AG08395 (cell line): ENCODE results near the gene SCAMP4.
"Not testable (repeated sequence)": the region's sequence is repeated elsewhere in the genome, so short reads cannot be mapped to it uniquely, and the experiment has no call there.

Source experiments
- DNase-seq: peaks from one replicate; pipeline ENCODE4 v3.0.0; 2012; ENCODE audit warnings: mixed read lengths, low spot score

SCAMP4 gene

DNA sequence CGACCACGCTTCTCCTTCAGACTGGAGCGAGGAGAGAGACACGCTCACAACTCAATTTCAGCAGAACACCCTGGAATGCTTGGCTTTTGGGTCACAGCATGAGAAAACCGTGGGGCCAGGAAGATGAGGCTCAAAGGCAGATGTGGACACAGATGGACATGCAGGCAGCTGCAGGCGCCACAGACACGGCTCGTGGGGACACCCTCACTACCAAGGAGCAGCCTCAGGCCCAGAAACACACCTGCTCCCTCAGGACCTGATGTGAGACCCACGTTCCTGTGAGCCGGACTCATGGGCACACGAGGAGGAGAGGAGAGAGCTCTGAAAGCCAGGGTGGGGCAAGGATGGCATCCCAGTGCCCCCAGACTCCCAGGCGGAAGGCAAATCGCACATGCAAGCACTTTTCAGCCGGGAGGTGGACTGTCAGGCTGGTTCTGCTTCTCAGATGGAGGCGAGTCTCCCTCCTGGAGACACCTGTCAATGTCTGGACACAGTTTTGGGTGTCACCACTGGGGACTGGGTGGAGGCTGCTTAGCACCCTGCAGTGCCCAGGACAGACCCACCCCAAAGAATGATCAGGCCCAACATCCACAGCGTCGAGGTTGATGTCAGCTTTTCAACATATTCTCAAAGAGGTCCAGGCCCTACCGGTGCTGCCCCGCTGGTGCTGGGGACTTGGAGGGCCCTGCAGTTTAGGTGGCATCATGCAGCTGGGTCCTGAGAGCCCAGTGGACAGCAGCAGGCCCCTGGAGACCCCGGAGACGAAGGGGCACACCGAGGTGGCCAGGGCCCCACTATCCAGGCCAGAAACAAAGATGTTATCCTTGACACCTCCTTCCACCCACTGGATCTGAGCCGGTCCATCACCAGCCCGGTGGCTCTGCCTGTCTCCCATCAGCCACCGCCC, 22.2 kb upstream of the SCAMP4 start:
- no peak for DNase-seq

DNA sequence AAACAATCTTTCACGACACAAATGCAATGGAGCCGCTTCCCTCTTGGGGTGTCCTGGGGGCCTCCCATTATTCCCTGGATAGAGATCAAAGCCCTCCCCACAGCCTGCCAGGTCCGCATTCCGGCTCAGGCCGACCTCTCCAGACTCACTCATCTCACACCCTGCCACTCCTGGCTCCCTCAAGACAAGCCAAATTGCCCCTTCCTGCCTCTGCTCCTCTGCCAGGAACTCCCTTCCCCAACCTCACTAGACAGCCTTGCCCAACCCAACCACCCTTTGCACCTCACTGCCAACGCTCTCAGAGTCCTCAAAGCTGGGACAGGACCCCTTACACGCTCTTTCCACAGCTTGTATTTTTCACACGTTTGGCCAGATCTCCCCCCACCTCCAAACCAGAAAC, 21.4 kb upstream of the SCAMP4 start:
- no peak for DNase-seq

DNA sequence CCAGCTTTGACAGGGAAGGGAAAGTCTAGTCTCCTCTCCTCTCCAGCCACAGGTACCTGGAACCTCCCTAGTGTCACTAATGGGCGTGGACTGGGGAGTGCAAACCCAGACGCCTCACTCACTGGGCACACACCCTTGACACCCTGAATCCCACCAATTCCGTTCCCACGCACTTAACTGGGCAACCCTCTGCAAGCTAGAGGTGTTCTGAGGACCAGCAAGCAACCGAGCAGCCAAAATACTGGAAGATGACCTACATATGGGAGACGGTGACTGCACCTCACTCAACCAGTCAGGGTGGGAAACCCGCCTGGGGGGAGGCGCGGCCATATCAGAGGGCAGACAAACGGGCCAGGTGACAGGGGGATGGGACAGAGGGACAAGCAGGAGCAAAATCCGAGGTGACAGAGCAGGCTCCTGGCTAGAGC, 20.9 kb upstream of the SCAMP4 start:
- DNase-seq, result no peak

DNA sequence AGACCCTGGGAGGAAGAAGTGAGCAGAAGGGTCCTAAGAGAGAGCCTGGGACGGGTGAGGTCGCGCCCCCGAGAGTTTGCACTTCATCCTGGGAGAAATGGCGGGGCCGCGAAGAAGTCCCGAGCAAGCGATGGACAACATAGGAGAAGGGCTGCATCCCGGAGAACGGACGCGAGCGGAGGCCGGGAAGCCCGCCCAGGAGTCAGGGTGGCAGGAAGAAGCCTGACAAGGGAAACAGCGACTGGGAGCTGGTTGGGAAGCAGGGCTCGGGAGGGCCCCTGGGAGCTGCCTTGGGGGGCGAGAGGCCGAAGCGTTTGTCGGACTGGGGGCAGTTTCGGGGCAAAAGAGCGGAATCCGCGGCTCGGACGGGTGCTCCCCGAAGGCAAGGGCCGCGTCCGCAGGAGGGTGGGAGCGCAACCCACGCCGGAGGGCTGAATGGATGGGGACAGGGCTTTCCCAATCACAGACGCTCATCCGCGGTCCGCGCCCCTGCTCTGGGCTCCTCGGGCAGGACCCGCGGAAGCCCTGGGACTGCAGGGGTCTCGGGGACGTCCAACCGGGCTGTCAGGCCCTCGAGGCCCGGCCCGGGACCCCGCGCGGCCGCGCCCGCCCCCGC, 20.4 kb upstream of the SCAMP4 start:
- no peak for DNase-seq

- DNase-seq, result peak; percentile 96
These were observed 19.6 kb upstream of the SCAMP4 start, which contains the start of gene ABHD17A for GRCh38 chr19:1885398-1886119. Gene ABHD17A, minus strand, starts transcription at chr19:1885496. Its CDS starts 3,930 bp downstream, at chr19:1881566.

- not testable (repeated sequence) for DNase-seq
These were observed 18.8 kb upstream of the SCAMP4 start for GRCh38 chr19:1886360-1886759.

DNA sequence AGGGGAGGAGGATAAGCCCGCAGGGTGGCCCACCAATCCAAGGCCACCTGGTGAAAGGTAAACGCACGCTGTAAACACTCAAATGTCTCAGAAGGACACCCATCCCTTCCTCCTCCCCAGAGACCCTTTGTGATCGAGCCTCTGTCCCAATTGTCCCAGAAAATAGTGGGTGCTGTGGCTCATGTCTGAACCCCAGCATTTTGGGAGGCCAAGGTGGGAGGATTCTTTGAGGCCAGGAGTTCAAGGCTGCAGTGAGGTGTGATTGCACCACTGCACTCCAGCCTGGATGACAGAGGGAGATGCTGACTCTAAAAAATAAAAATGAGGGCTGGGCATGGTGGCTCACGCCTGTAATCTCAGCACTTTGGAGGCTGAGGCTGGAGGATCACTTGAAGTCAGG, 16.8 kb upstream of the SCAMP4 start:
- DNase-seq, result no peak

DNA sequence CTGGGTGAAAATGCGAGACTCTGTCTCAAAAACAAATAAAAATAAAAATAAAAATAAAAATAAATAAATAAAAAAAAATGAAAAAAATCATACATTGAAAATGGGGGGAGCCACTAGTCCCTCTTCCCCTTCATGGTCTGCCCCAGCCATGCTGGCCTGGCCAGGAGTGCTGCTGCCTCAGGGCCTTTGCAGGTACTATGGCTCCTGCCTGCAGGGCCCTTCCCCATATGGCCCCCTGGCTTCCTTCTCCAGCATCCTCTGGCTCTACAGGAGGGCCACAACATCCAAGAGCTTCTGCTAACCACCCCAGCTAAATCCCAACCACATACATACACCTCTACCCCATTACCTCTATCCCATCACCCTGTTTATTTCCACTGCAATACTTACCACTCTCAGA, 15.3 kb upstream of the SCAMP4 start:
- no peak for DNase-seq

- no peak for DNase-seq
These were observed 11.4 kb upstream of the SCAMP4 start for GRCh38 chr19:1893791-1894190.

DNA sequence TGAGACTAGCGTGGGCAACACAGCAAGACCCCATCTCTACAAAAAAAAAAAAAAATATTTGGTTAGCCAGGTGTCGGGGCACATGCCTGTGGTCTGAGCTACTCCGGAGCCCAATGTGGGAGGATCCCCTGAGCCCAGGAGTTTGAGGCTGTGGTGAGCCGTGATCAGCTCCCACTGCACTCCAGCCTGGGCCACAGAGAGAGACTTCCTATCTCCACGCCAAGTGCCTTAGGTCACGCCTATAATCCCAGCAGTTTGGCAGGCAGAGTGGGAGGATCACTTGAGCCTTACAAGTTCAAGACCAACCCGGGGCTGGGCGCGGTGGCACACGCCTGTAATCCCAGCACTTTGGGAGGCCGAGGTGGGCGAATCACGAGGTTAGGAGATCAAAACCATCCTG, 8.7 kb upstream of the SCAMP4 start:
- no peak for DNase-seq

DNA sequence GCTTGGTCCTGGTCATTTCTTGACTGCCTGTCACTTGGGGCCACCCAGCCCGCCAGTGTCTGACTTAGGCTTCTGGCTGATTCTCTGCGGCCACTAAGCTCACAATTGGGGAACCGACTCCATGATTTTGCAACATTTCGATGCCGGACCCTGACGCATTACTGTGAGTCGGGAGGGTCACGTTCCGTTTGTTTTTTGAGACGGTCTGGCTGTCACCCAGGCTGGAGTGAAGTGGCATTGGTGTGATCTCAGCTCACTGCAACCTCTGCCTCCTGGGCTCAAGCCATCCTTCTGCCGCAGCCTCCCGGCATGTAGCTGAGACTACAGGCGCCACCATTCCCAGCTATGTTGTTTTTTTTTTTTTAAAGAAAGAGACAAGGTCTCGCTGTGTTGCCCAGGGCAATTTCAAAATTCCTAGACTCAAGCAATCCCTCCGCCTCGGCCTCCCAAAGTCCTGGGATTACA, 3.2 kb upstream of the SCAMP4 start:
- DNase-seq, result no peak

GRCh38 chr19:1902923-1903322, 2.3 kb upstream of the SCAMP4 start:
- no peak for DNase-seq

- no peak for DNase-seq
These were observed 414 bp upstream of the SCAMP4 start for GRCh38 chr19:1904860-1905109.

DNA sequence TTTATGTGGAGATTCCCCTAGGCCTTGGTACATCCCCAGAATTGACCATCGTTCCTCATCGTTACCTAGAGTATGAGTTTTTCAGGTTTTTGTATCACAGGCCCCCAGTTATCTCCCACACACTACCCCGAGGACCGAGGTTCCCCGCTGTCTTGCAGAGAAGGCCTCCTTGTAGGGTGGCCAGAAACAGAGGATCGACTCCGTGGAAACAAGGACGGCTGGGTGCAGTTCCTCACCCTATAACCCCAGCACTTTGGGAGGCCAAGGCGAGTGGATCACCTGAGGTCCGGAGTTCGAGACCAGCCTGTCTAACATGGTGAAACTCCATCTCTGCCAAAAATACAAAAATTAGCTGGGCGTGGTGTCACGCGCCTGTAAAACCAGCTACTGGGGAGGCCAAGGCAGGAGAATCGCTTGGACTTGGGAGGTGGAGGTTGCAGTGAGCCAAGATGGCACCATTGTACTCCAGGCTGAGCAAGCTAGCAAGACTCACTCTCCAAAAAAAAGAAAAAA, 720 bp downstream of the SCAMP4 start:
- no peak for DNase-seq

DNA sequence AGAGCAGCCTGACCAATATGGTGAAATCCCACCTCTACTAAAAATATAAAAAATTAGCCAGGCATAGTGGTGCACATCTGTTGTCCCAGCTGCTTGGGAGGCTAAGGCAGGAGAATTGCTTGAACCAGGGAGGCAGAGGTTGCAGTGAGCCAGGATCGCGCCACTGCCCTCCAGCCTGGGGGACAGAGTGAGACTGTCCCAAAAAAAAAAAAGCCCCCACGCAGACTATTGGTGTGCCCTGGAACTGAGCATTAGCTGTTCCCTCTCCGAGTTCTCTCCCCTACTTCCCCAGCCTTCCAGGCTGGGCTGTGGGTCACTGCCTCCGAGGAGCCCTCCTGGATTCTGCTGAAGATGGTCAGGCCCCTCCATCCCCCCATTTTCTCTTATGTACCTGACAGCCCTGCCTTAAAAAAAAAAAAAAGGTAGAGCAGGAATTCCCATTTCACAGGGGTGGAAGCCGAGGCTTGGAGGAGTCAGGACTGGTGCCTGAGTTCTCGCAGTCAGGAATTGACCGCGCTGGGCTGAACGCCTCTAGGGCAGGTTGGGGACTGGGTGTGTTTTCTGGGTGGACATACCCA, 1.9 kb downstream of the SCAMP4 start:
- no peak for DNase-seq

- DNase-seq, result no peak
These were observed 2.6 kb downstream of the SCAMP4 start for GRCh38 chr19:1907563-1908363.

- no peak for DNase-seq
These were observed 3.1 kb downstream of the SCAMP4 start for GRCh38 chr19:1908364-1908678.

DNA sequence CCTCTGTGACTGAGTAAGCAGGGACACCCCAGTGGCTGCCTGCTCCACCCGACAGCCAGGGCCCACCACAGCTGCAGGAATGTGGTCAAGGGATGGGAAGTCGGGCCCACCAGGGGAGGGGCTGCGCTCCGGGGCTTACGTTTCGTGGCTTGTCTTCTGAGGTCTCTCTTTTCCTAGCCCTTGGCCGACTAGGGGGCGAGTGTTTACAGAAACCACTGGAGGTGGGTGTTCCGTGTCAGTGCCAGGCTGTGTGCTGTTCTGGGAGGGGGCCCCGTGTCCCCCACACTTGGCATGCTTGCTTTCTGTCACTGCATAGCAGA, 4.5 kb downstream of the SCAMP4 start:
- no peak for DNase-seq

DNA sequence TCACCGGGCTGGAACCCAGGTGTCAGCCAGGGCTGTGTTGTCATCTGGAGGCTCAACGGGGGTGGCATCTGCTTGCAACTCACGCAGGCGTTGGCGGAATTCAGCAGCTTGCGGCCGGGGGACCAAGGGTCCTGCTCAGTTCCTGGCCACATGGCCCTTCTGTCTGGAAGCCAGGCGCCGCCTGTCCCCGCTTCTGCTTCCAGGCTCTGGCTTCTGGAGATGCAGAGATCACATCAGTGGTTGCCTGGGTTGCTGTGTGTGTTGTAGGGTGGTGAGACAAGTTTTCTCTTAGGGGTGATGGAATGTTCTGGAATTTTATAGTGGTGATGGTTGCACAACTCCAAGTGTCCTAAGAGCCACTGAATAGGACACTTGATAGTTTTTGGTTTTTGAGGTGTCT, 5.0 kb downstream of the SCAMP4 start:
- DNase-seq, result peak; percentile 48

DNA sequence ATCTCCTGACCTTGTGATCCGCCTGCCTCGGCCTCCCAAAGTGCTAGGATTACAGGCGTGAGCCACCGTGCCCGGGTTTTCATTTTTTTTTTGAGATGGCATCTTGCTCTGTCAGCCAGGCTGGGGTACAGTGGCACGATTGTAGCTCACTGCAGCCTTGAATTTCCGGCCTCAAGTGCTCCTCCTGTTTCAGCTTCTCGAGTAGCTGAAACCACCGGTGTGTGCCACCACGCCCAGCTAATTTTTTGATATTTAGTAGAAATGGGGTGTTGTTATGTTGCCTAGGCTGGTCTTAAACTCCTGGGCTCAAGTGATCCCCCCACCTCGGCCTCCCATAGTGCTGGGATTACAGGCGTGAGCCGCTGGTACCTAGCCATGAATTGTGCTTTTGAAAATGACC, 5.9 kb downstream of the SCAMP4 start:
- no peak for DNase-seq

DNA sequence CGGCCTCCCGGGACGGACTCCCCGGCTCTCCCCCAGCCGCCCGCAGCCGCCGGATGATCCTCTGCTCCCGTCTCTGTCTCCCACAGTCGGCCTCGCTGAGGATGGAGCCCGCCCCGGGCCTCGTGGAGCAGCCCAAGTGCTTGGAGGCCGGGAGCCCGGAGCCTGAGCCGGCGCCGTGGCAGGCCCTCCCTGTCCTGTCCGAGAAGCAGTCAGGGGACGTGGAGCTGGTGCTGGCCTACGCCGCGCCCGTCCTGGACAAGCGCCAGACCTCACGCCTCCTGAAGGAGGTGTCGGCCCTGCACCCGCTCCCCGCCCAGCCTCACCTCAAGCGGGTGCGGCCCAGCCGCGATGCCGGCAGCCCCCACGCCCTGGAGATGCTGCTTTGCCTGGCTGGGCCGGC, 6.8 kb downstream of the SCAMP4 start:
- no peak for DNase-seq
